H1 (cell line): Measurements from ENCODE around the gene LDLR. TPM values are rescaled to one million over a fixed set of nuclear protein-coding genes. Genes with fewer than 3 reads are reported as not detected.

Experiments used
- BRCA1 ChIP-seq: IDR thresholded peaks from 2 replicates; pipeline ENCODE4 v1.6.1; 2012; ENCODE audit warnings: low read depth, low read length, improper control_type of control experiment
- CBX8 ChIP-seq: fragments of 300-800, 300-1000 bp; sonication (generic); IDR thresholded peaks from 2 replicates; pipeline ENCODE4 v1.7.1; 2016; ENCODE audit warnings: low read depth, low read length, borderline replicate concordance
- CEBPB ChIP-seq: IDR thresholded peaks from 2 replicates; pipeline ENCODE4 v1.6.1; 2012; ENCODE audit warnings: low read depth, low read length
- CREB1 ChIP-seq: IDR thresholded peaks from 2 replicates; pipeline ENCODE4 v1.6.1; 2012; ENCODE audit warnings: inconsistent platforms
- CTCF ChIP-seq, 3 experiments: IDR thresholded peaks; 1 replicate in 2 of 3; 2 replicates in 1 of 3; pipeline versions ENCODE4 v1.5.1 to v1.6.1; 2011; ENCODE audit warnings: low read length in 3 of 3, mild to moderate bottlenecking in 3 of 3, inconsistent platforms in 2 of 3, low read depth in 1 of 3, moderate library complexity in 1 of 3; ENCODE audit not compliant: insufficient read depth in 1 of 3; ENCODE audit errors: control extremely low read depth in 1 of 3
- E2F6 ChIP-seq: IDR thresholded peaks from 2 replicates; pipeline ENCODE4 v1.6.1; 2012; ENCODE audit warnings: inconsistent platforms
- KDM4A ChIP-seq: IDR thresholded peaks from one replicate; pipeline ENCODE4 v1.7.1; 2012; ENCODE audit warnings: low read depth, mild to moderate bottlenecking, moderate library complexity, low read length, inconsistent platforms; ENCODE audit not compliant: severe bottlenecking
- NRF1 ChIP-seq: IDR thresholded peaks from 2 replicates; pipeline ENCODE4 v1.6.1; 2011; ENCODE audit warnings: mild to moderate bottlenecking, low read depth, low read length, improper control_type of control experiment
- POLR2AphosphoS5 ChIP-seq: IDR thresholded peaks from 2 replicates; pipeline ENCODE4 v1.6.1; 2011; ENCODE audit warnings: low read depth, low read length
- POU5F1 ChIP-seq: IDR thresholded peaks from 2 replicates; pipeline ENCODE4 v1.6.1; 2011; ENCODE audit warnings: low read depth, mild to moderate bottlenecking, low read length, moderate library complexity
- RAD21 ChIP-seq, 2 experiments: IDR thresholded peaks in 1 of 2; conservative IDR thresholded peaks in 1 of 2; 2 replicates each; pipeline ENCODE4 v1.6.1; 2011; ENCODE audit warnings: low read depth in 2 of 2, low read length in 2 of 2, improper control_type of control experiment in 1 of 2, inconsistent platforms in 1 of 2, mild to moderate bottlenecking in 1 of 2, moderate library complexity in 1 of 2
- SIRT6 ChIP-seq: IDR thresholded peaks from one replicate; pipeline ENCODE4 v1.7.1; 2012; ENCODE audit warnings: low read length, inconsistent platforms
- SP1 ChIP-seq: IDR thresholded peaks from 2 replicates; pipeline ENCODE4 v1.6.1; 2011; ENCODE audit warnings: low read depth, low read length
- SP4 ChIP-seq: IDR thresholded peaks from 2 replicates; pipeline ENCODE4 v1.6.1; 2012; ENCODE audit warnings: low read length, inconsistent platforms
- polyA plus RNA-seq, 7 experiments: library from polyadenylated mRNA; depleted of rRNA in 3 of 7; stranded (reverse) in 5 of 7; unstranded in 2 of 7; fragments of >200 nt in 5 of 7; fragments of 200-250 nt in 2 of 7; gene quantifications; 1 replicate in 5 of 7; 2 replicates in 1 of 7; 4 replicates in 1 of 7; pipeline versions ENCODE4 v1.2.1 to v1.2.3, GENCODE V29; 2011 to 2013; ENCODE audit warnings: missing spikeins in 2 of 7, mixed read lengths in 2 of 7
- total RNA-seq: library from RNA; stranded (reverse); fragmentation: NEBNext Ultra II Directional; extraction: Animal tissue kit (Norgen Biotek cat#: 25700); gene quantifications from 2 replicates; pipeline ENCODE4 v1.2.1, GENCODE V29; 2021

The LDLR gene
- total and polyA plus RNA-seq, 2 of the 8 experiments (the other 6 are each of a cell fraction or from before 2014, with no cell fraction given), result 70.1 to 118 TPM

- TF ChIP-seq CTCF (IDR thresholded peaks at IDR 0.05; ENCODE audit: control extremely low read depth in 1 of 3, insufficient read depth in 1 of 3, low read depth in 1 of 3, low read length in 3 of 3) (peak; percentile 62 to 71 (median 69)), POLR2AphosphoS5 (no peak; the same call in 1 of the 2 replicates), CEBPB (no peak), RAD21 (IDR thresholded peaks at IDR 0.05 in 1 of 2, conservative IDR thresholded peaks at IDR 0.05 in 1 of 2; ENCODE audit: low read depth in 2 of 2, low read length in 2 of 2) (peak; percentile 74 to 76), SP1 (0 out of 2 replicates have a peak, but pooled peaks have one; percentile 13), E2F6 (peak; percentile 58), POU5F1 (no peak), SP4 (no peak), CREB1 (0 out of 2 replicates have a peak, but pooled peaks have one; percentile 41), CBX8 (no peak), BRCA1 (no peak), NRF1 (peak; percentile 67), SIRT6 (no peak), KDM4A (no peak)
- TF ChIP-seq, all 59 proteins: peak for 8
Measured at GRCh38 chr19:11137542-11138384, 48.5 kb downstream of the LDLR start (continued).
